ACC112 (cell line): ENCODE results near the gene RFTN1.

ENCODE experiments used
- H2AFZ ChIP-seq: fragments of 200-600 bp; sonication (generic); one replicate; pipeline ENCODE4 v1.6.0; 2017; ENCODE audit warnings: antibody characterized with exemption, low read length; ENCODE audit not compliant: unreplicated experiment
- H3K27ac ChIP-seq: fragments of 200-600 bp; sonication (generic); 2 replicates; pipeline ENCODE4 v1.5.1; 2014; ENCODE audit warnings: low read depth, mild to moderate bottlenecking, antibody characterized with exemption, low read length, moderate library complexity
- H3K27me3 ChIP-seq: fragments of 200-600 bp; sonication (generic); 2 replicates; pipeline ENCODE4 v1.6.1; 2014; ENCODE audit warnings: mild to moderate bottlenecking, antibody characterized with exemption, low read length, moderate library complexity, mixed read lengths; ENCODE audit not compliant: insufficient read depth
- H3K36me3 ChIP-seq: fragments of 200-600 bp; sonication (generic); 2 replicates; pipeline ENCODE4 v1.6.1; 2016; ENCODE audit warnings: mild to moderate bottlenecking, antibody characterized with exemption, low read length, moderate library complexity, mixed read lengths; ENCODE audit not compliant: insufficient read depth
- H3K4me1 ChIP-seq: fragments of 200-600 bp; sonication (generic); one replicate; pipeline ENCODE4 v1.6.1; 2016; ENCODE audit warnings: low read length, mixed read lengths; ENCODE audit not compliant: insufficient read depth, unreplicated experiment, control insufficient read depth
- H3K4me3 ChIP-seq: fragments of 200-600 bp; sonication (generic); 2 replicates; pipeline ENCODE4 v1.5.1; 2014; ENCODE audit warnings: mild to moderate bottlenecking, low read depth, low read length
- H3K79me2 ChIP-seq: fragments of 200-600 bp; sonication (generic); one replicate; pipeline ENCODE4 v1.6.0; 2016; ENCODE audit warnings: low read length; ENCODE audit not compliant: control insufficient read depth, unreplicated experiment, insufficient read depth

The RFTN1 gene

DNA sequence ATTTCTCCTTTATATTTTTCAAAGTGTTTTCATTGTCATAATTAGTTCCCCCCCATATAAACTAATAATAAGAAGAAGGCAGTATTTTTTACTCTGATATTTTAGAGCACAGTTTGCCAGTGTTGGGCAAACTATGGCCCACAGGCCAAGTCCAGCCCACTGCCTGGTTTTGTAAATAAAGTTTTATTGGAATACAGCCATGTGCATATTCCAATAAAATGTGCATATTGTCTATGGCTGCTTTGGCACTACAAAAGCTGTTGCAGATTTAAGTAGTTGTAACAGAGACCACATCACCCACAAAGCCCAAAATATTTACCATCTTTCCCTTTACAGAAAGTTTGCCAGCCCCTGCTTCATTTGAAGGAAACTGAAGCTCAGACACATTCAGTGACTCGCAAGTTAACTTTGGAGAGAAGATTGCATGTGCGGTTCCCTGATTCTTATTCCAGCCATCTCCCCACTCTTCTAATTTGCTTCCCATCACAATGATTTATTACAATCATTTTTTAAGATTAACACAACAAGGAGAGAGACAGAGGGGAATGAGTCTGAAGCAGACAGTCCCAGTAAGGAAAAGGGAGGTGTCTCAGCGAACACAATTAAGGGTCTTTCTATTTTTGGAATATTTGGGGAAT is 48.9 kb downstream of the RFTN1 start:
- Histone ChIP-seq H3K27me3 (no peaks in the 10 kb centered on the region), H3K27ac (no peak overlapping the region), H3K79me2 (no peaks in the 10 kb centered on the region), H3K4me1 (peaks cover 3% of the 10 kb centered on the region), H3K4me3 (no peak overlapping the region), H3K36me3 (no peaks in the 10 kb centered on the region), H2AFZ (no peak overlapping the region)

DNA sequence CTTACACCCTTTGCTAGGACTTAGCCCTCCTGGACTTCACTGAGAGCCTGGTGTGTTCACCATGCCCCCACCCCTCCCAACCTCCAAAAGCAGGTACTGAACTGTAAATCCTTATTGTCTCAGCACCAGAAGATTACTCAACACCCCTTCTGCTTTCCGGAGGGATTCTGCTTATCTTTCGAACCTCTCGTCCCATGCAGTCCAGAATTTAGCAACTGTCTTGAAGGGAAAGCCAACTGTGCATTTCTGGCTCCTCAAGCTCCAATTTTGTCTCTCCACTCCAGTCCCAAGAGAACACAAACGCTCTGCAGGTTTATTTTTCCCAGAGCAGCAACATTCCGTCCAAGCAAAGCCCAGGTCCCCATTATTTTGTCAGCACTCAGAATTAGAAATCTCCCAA is 49.6 kb downstream of the RFTN1 start:
- Histone ChIP-seq H3K79me2 (no peaks in the 10 kb centered on the region), H3K4me1 (peaks cover 3% of the 10 kb centered on the region), H3K27ac (no peak overlapping the region), H2AFZ (no peak overlapping the region), H3K27me3 (no peaks in the 10 kb centered on the region), H3K4me3 (no peak overlapping the region), H3K36me3 (no peaks in the 10 kb centered on the region)

DNA sequence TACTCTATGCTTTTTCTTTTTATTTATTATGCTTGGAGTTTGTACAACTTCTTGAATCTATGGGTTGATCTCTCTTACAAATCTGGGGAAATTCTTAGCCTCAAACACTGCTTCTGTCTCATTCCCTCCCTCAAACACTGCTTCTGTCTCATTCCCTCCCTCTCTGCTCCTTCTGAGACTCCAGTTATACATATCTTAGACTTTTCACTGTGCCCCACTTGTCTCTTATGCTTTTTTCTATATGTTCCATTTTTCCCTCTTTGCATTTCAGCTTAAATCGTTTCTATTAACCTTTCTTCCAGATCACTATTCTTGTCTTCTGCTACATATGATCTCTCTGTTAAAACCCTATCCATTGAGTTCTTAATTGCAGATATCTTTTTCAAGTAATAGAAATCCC is 50.4 kb downstream of the RFTN1 start:
- no peaks in the 10 kb centered on the region for H3K27me3 ChIP-seq
- H3K4me1 ChIP-seq = peaks cover 3% of the 10 kb centered on the region
- H3K36me3 ChIP-seq = no peaks in the 10 kb centered on the region
- no peak overlapping the region for H3K27ac ChIP-seq
- no peak overlapping the region for H3K4me3 ChIP-seq
- H3K79me2 ChIP-seq = no peaks in the 10 kb centered on the region
- H2AFZ ChIP-seq = no peak overlapping the region

DNA sequence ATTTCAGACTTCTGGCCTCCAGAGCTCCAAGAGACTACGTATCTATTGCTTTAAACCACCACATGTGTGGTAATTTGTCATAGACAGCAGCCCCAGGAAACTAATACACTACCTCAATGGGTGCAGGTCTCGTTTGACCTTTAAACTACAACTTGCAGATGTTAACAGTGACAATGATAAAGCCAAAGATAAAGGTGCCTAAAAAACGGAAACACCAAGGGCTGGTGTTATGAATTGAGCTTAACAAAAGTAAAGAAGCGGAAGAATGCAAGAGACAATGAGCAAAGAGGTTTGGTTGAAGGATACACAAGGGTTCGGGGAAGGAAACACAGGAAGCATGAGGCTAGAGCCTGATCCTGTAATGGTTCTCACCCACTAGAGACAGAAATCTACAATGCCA is 50.8 kb downstream of the RFTN1 start:
- Histone ChIP-seq H3K4me3 (no peak overlapping the region), H2AFZ (no peak overlapping the region), H3K27me3 (no peaks in the 10 kb centered on the region), H3K36me3 (no peaks in the 10 kb centered on the region), H3K79me2 (no peaks in the 10 kb centered on the region), H3K4me1 (peaks cover 3% of the 10 kb centered on the region), H3K27ac (no peak overlapping the region)

DNA sequence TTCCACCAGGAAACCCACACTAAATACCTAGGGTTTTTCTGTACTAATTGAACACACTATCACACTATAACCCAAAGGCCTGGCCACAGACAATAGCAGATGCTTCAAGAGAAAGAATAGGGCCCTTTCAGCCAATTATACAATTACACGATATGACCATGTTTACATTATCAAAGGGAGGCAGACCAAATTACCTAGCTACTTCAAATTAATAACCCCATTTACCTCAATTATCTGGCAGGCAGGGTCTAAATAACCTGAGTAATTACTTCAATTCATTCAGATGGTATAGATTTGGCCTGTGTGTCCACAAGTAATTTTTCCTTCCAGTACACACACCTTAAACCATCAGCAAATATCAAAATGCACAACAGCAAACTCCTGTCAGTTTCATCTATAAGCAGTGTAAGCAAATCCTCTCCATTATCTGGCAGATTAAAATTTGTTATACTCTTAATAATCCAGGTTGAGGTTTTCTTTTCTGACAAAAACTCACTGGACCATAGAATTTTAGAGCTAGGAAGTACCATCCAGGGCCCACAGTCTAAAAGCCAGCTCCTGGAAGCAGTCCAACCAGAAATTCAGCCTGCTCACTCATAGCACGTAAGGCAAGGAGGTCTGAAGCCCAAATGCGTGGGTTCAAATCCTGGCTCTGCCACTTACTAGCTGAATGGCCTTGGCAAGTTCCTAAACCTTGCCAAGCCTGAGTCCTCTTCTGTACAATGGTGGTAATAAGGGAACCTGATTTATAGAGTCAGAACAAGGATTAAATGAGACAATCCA is 51.8 kb downstream of the RFTN1 start:
- Histone ChIP-seq H3K36me3 (no peaks in the 10 kb centered on the region), H3K27me3 (no peaks in the 10 kb centered on the region), H3K79me2 (no peaks in the 10 kb centered on the region), H3K27ac (no peak overlapping the region), H3K4me1 (peaks cover 3% of the 10 kb centered on the region), H3K4me3 (no peak overlapping the region), H2AFZ (no peak overlapping the region)

DNA sequence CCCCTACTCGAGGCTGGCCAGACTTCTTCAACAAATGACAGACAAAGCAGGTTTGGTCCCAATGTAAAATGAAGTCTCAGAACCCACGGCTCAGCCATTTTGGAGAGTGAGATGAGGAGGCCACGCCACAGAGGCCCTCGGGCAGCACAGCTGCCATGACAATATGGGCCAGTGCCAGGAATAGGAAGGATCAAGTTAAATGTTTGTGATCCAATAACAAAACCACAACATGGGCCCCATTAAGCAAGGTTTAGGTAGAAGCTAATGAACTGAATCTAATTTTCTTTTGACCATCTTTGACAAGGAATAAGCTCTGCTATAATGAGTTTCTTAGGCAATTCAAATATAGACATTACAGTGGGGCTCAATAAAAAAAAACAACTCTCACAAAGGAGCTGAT is 52.6 kb downstream of the RFTN1 start:
- H3K4me1 ChIP-seq = peaks cover 3% of the 10 kb centered on the region
- H2AFZ ChIP-seq = no peak overlapping the region
- H3K36me3 ChIP-seq = no peaks in the 10 kb centered on the region
- no peak overlapping the region for H3K4me3 ChIP-seq
- no peaks in the 10 kb centered on the region for H3K27me3 ChIP-seq
- no peak overlapping the region for H3K27ac ChIP-seq
- no peaks in the 10 kb centered on the region for H3K79me2 ChIP-seq

DNA sequence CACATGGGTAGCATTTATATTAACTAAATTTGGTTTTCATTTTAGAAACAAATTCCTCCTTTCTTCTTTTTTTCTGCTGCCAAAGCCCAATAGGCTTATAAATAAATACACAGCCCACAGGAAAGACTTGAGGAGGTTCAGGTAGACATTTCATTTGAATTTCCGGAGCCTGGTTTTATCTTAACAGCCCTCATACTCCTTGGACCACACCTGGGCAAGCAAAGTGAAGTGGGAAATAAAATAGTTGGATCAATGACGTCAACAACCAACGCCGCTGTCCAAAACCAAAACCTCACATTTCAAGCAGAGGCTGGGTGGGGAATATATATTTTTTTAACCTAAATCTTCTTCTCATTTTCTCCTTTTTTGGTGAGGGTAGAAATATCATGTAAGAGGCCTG is 53.2 kb downstream of the RFTN1 start:
- H3K36me3 ChIP-seq = no peaks in the 10 kb centered on the region
- H3K79me2 ChIP-seq = no peaks in the 10 kb centered on the region
- H3K4me3 ChIP-seq = no peak overlapping the region
- H3K4me1 ChIP-seq = peaks cover 3% of the 10 kb centered on the region
- H3K27ac ChIP-seq = no peak overlapping the region
- no peaks in the 10 kb centered on the region for H3K27me3 ChIP-seq
- no peak overlapping the region for H2AFZ ChIP-seq

DNA sequence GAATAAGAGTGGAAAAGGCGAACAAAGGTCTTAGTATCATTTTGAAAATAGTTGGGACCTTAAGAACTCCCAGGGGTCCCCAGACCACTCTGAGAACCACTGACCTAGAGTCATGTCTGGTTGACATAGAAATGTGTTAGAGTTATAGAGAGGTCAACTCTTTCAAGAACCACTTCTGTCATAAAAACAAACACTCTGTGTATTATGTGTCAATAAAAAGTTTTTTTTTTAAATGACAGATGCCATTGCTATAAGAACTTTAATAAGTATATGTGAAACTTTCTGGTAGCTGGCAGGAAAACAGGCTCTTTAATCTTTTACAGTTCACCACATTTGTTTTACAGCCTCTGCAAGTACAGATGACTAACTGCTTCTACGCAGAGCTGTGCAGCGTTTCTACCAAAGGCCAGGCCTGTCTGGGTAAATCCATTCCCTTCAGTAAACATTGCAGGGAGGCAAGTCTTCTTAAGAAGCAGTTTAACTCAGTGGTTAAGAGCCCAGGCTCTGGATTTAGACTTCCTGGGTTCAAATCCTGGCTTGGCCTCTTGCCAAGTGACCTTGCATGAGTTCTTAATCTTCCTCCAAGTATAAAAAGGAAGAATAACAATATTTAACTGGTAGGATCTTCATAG is 56.6 kb downstream of the RFTN1 start:
- Histone ChIP-seq H3K27me3 (no peaks in the 10 kb centered on the region), H3K4me1 (peaks cover 14% of the 10 kb centered on the region), H3K36me3 (no peaks in the 10 kb centered on the region), H3K27ac (no peak overlapping the region), H2AFZ (no peak overlapping the region), H3K4me3 (no peak overlapping the region), H3K79me2 (peaks cover 8% of the 10 kb centered on the region)

DNA sequence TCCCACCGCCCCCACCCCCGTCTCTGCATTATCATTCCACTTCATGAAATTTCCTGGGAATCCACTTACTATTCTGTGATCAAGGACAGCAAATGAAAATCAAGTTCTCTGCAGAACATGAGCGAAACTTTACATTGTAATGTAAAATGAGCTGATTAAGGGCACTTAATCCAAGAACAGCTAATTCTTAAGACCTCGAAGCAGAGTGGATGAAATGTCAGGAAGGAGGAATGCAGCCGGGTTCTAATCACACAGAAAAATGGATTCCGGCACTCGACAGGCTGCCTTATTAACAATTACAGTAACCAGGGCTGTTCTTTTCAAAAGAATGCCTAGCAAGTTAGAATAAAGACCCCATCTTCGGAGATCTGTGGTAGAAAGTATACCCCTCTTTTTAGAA is 57.5 kb downstream of the RFTN1 start:
- peaks cover 8% of the 10 kb centered on the region for H3K79me2 ChIP-seq
- 0 out of 2 replicates have a peak, but pooled peaks cover 2% of the 10 kb centered on the region for H3K36me3 ChIP-seq
- H2AFZ ChIP-seq = no peak overlapping the region
- H3K27me3 ChIP-seq = no peaks in the 10 kb centered on the region
- no peak overlapping the region for H3K4me3 ChIP-seq
- H3K4me1 ChIP-seq = peaks cover 14% of the 10 kb centered on the region
- H3K27ac ChIP-seq = no peak overlapping the region

DNA sequence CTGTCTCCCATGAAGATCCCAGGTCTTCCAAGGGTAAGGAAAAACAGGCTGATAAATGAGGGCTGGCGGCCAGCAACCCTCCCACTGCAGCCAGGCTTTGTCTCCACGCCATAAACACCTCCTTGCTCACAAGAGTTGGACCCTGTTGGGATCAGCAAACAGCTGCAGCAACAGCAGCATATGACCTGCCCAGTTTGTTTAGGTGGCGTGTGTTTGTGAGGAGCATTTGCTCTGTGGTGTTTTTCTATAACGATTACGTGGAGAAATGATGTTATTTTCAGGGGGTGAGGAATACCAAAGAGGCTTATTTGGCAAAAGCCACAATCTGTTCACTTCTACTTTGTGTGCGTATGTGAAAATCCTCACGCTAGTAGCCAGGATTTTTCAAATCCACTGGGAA is 58.5 kb downstream of the RFTN1 start:
- peaks cover 14% of the 10 kb centered on the region for H3K4me1 ChIP-seq
- 0 out of 2 replicates have a peak, but pooled peaks cover 2% of the 10 kb centered on the region for H3K36me3 ChIP-seq
- no peak overlapping the region for H3K4me3 ChIP-seq
- H3K27ac ChIP-seq = no peak overlapping the region
- no peak overlapping the region for H2AFZ ChIP-seq
- peaks cover 12% of the 10 kb centered on the region for H3K79me2 ChIP-seq
- H3K27me3 ChIP-seq = no peaks in the 10 kb centered on the region
